Epithelial cell of proximal tubule (primary cell): ENCODE measurements around the gene MRM3. TPM values are rescaled to one million over a fixed set of nuclear protein-coding genes. Genes with fewer than 3 reads are reported as not detected.
"Not testable (repeated sequence)": the region's sequence is repeated elsewhere in the genome, so short reads cannot be mapped to it uniquely, and the experiment has no call there.

ENCODE experiments used
- DNase-seq: peaks from one replicate; pipeline ENCODE4 v3.0.0-alpha.2; 2011; ENCODE audit warnings: low read depth
- H3K4me3 ChIP-seq: 2 replicates; pipeline ENCODE4 v1.5.1; 2011; ENCODE audit warnings: low read depth, mild to moderate bottlenecking, low read length
- total RNA-seq: library from RNA; depleted of rRNA; stranded (reverse); fragments of >200 nt; gene quantifications from 2 replicates; pipeline ENCODE4 v1.2.3, GENCODE V29; 2015
- TF ChIP-seq, protein P1 (sequence below): conservative IDR thresholded peaks from 2 replicates; pipeline ENCODE4 v1.5.1; 2012; ENCODE audit warnings: low read depth, mild to moderate bottlenecking, low read length

The MRM3 gene
- total RNA-seq, 1 donor from 2014 or later, result 18.5 TPM

DNA sequence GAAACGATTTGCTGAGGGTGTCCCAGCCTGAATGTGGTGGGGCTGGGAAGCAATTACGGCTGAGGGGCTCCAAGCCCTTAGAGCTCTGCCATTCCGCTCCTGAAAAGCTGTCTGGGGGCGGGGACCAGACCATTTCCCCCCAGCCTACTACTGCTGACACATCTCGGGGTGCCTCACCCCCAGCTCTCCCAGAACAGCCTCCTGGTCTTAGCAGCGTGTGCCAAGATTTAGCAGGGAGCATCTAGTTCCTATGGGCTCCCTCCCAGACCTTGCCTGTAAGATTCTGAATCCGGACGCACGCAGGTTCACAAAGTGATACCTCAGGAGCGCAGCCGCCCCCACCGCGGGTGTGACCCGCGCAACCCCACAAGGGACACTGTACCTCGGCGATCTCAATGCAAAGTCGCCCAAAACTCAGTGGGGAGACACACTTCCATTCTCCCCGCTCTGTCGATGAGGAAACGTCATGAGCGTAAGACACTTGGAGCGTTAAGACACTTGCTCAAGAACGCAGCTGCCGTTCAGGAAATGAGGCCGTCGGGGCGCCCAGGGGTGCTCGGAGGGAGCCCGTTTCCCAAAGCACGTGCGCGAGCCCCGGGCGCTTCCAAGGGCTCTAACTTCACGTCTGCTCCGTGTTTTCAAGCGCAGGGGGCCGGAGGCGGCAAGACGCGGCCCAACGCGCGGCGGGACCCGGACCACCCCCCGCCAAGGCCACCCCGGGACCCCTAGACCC is 30.7 kb upstream of the MRM3 start:
- peak overlapping the region; percentile 82 for H3K4me3 ChIP-seq
- TF ChIP-seq, protein P1, sequence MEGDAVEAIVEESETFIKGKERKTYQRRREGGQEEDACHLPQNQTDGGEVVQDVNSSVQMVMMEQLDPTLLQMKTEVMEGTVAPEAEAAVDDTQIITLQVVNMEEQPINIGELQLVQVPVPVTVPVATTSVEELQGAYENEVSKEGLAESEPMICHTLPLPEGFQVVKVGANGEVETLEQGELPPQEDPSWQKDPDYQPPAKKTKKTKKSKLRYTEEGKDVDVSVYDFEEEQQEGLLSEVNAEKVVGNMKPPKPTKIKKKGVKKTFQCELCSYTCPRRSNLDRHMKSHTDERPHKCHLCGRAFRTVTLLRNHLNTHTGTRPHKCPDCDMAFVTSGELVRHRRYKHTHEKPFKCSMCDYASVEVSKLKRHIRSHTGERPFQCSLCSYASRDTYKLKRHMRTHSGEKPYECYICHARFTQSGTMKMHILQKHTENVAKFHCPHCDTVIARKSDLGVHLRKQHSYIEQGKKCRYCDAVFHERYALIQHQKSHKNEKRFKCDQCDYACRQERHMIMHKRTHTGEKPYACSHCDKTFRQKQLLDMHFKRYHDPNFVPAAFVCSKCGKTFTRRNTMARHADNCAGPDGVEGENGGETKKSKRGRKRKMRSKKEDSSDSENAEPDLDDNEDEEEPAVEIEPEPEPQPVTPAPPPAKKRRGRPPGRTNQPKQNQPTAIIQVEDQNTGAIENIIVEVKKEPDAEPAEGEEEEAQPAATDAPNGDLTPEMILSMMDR, result no peak
- DNase-seq, result no peak

DNA sequence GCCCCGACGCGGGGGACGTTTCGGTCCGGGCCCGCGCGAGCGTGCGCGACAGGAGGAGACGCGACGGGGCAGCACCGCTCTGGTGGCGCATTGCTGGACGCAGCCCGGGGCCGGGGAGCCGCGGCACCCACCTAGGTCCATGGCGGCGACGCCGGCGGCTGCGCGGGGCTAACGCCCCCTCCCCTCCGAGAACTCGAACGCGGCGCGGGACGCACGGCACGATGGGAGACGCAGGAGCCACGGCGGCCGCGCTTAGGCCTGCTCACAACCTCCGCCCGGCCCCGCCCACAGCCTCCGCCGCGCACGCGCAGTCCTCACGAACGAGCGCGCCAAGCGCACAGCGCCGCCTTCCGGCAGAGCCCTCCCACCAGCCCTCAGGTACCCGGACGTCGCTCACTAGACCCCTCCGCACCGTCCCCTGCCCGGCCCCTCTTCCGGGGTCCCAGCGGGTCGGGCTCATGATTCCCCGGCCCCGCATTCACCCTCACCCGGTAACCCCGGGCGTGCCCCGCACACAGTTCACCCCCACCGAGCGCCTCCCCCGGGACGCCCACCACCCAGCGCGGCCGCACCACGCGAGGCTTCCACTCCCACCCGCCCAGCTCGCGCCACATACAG is 30.0 kb upstream of the MRM3 start, which contains the start of gene GEMIN4:
GEMIN4 (minus strand) TSS at position 263 of the 618 bp plus-strand sequence; CDS start at position 141, 122 bp downstream.
- TF ChIP-seq, protein P1, result peak; percentile 78
- DNase-seq, result no peak
- H3K4me3 ChIP-seq, result peak within 1 kb of the TSS; percentile 82

DNA sequence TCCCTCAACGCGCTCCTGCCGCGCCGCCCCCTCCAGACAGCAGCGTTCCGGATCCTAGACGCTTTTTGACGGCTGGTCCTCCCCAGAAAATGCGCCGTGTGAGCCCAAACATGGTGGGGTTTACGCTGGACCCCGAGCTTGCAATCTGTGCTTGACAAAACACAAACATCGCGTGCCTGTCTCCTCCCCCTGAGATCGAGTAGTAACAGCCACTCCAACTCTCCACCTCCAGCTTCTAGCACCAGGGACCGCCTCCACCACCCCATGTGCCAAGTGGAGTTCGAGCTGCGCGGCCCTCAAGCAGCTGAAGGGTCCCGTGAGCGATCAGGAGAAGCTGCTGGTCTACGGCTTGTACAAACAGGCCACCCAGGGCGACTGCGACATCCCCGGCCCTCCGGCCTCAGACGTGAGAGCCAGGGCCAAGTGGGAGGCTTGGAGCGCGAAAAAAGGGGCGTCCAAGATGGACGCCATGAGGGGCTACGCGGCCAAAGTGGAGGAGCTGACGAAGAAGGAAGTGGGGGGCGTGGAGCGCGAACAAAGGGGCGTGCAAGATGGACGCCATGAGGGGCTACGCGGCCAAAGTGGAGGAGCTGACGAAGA is 29.4 kb upstream of the MRM3 start:
- DNase-seq, result no peak
- TF ChIP-seq, protein P1, result no peak
- peak overlapping the region; percentile 82 for H3K4me3 ChIP-seq

DNA sequence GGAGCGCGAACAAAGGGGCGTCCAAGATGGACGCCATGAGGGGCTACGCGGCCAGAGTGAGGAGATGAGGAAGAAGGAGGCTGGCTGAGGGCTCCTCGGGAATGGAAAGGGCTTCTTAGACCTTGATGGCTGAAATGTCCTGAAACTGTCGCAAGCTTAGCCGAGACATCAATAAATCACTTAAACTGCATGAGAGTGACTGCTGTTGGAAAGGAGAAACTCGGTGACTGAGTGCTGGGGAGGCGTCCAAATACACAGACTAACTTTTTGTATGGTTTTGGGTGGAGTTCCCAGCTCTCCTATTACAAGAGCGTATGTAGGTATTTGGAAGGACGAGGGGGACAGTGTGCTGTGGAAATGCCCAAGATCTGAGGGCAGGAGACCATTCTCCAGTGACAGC is 28.7 kb upstream of the MRM3 start:
- TF ChIP-seq, protein P1, result no peak
- no peak for DNase-seq
- H3K4me3 ChIP-seq, result no peak overlapping the region

DNA sequence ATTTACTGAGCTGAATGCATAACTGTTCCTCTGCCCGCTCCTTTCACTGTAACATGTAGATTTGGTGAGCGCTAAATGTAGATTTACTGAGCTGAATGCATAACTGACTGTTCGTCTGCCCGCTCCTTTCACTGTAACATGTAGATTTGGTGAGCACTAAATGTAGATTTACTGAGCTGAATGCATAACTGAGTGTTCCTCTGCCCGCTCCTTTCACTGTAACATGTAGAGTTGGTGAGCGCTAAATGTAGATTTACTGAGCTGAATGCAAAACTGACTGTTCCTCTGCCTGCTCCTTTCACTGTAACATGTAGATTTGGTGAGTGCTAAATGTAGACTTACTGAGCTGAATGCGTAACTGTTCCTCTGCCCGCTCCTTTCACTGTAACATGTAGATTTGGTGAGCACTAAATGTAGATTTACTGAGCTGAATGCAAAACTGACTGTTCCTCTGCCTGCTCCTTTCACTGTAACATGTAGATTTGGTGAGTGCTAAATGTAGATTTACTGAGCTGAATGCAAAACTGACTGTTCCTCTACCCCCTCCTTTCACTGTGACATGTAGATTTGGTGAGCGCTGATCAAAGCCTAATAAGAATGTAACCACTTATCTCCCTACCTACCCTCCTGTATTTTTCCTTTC is 26.7 kb upstream of the MRM3 start:
- DNase-seq, H3K4me3 ChIP-seq: not testable (repeated sequence)

DNA sequence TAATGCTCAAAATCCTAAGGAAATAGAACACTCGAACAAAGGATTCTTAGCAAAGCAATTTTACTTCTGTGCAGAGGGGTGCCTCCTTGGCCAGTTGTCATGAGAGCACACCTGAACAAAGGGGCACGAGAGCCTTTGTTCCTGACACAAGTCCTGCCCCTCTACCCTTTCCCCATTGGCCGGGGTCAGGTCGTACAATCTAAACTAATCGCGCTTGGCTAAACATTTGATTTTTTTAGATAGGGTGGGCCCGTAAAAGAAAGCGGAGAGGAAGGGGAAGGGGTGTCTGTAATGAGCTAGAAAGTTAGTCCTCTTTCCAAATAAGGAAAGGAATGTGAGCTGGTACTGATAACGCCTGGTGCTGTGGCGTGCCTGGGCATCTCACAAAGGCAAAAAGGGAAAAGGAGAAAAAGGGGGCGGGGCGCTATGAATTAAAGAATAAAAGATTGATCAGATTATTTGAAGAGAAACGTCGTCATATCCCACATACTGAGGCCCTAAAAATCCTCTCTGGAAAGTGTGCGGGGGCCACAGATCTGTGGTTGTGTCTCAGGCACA is 26.1 kb upstream of the MRM3 start:
- H3K4me3 ChIP-seq, DNase-seq: not testable (repeated sequence)

DNA sequence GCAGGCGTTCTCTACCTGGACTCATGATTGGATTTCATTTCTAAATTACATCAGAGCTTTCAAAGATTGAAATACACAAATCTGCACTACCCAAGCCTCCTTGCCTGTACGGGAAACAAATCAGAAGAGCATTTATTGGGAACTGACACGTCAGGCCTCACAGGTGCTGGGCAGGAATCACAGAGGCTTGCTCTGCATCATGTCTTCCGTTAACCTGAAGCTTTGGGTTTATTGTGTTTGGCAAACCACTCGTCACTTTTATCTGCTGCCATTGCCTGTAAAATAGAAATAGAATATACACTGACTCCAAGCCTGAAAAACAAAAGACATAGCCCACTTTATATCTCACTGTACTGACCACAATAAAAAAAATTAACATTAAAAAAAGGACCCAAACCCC is 22.2 kb upstream of the MRM3 start:
- H3K4me3 ChIP-seq, result no peak overlapping the region
- no peak for DNase-seq
- TF ChIP-seq, protein P1, result no peak
